Stomach (tissue), 9 donors: Measurements from ENCODE around the gene CPED1. TPM values are rescaled to one million over a fixed set of nuclear protein-coding genes. Genes with fewer than 3 reads are reported as not detected.

ENCODE experiments used
- DNase-seq, 2 donors: peaks; one replicate each; pipeline versions ENCODE4 v3.0.0 to v3.0.0-alpha.2; 2013 to 2019
- H3K27ac ChIP-seq, 5 donors: fragments of 200-600 bp in 4 of 5; sonication (generic) in 4 of 5; one replicate each; pipeline ENCODE4 v1.5.1; 2013 to 2019; ENCODE audit warnings: mild to moderate bottlenecking in 1 of 5, moderate library complexity in 1 of 5
- H3K27me3 ChIP-seq, 3 donors: fragments of 200-600 bp; sonication (generic); one replicate each; pipeline ENCODE4 v1.5.1; 2017 to 2019; ENCODE audit warnings: mixed run types in 1 of 3
- H3K36me3 ChIP-seq, 4 donors: fragments of 200-600 bp; sonication (generic); 1 replicate in 3 of 4; 2 replicates in 1 of 4; pipeline ENCODE4 v1.5.1; 2016 to 2019
- H3K4me1 ChIP-seq, 4 donors: fragments of 200-600 bp; sonication (generic); one replicate each; pipeline ENCODE4 v1.5.1; 2016 to 2019
- H3K4me3 ChIP-seq, 4 donors: fragments of 200-600 bp; sonication (generic) in 3 of 4; one replicate each; pipeline ENCODE4 v1.5.1; 2016 to 2019; ENCODE audit warnings: mild to moderate bottlenecking in 1 of 4
- H3K9me3 ChIP-seq, 4 donors: fragments of 200-600 bp; sonication (generic); one replicate each; pipeline ENCODE4 v1.5.1; 2016 to 2019
- CTCF ChIP-seq, 7 experiments: fragments of 450-650 bp in 4 of 7; fragments of 200-600 bp in 3 of 7; sonication (generic) in 3 of 7; IDR thresholded peaks; one replicate each; pipeline ENCODE4 v1.5.1; 2016 to 2019; ENCODE audit warnings: antibody characterized with exemption in 7 of 7, control low read depth in 2 of 7, mild to moderate bottlenecking in 1 of 7
- EP300 ChIP-seq: sonication (generic); formaldehyde crosslinking; IDR thresholded peaks from one replicate; pipeline ENCODE4 v1.6.1; 2017; ENCODE audit warnings: antibody characterized with exemption
- POLR2A ChIP-seq, 4 donors: fragments of 450-650 bp; IDR thresholded peaks; one replicate each; pipeline ENCODE4 v1.6.1; 2016; ENCODE audit warnings: antibody characterized with exemption in 4 of 4, control low read depth in 2 of 4, mild to moderate bottlenecking in 1 of 4, moderate library complexity in 1 of 4
- POLR2AphosphoS5 ChIP-seq, 3 donors: sonication (generic); formaldehyde crosslinking; IDR thresholded peaks; one replicate each; pipeline ENCODE4 v1.6.1; 2016; ENCODE audit warnings: antibody characterized with exemption in 3 of 3
- WGBS, 5 donors: extraction: QIAGEN DNeasy Blood & Tissue Kit in 3 of 5; methylation state at CpG; one replicate each; pipeline versions ENCODE4 v1.1.5 to v1.1.7; 2013 to 2018; 5-methylcytosine and 5-hydroxymethylcytosine counted together
- intact Hi-C: fragments of 100-400 bp; cut with DNase I; formaldehyde crosslinking; loops from one replicate; pipeline ENCODE4 v1.15.1; 2023; ENCODE audit warnings: low total_unique reads
- polyA plus RNA-seq, 3 donors: library from polyadenylated mRNA; stranded (reverse); fragments of 200-250 nt; gene quantifications; one replicate each; pipeline ENCODE4 v1.2.3, GENCODE V29; 2013
- total RNA-seq, 5 donors: library from RNA; depleted of rRNA; stranded (reverse); fragments of >200 nt; gene quantifications; one replicate each; pipeline versions ENCODE4 v1.1.0 to v1.2.3, GENCODE V29; 2014 to 2016
- donor health status: healthy with polysubstance abuse.
- donor health status: Bipolar disorder and iron deficiency.
- donor health status: healthy.

Gene CPED1
- total and polyA plus RNA-seq, 8 donors, result 3.0 to 58.7 (median 15.9) TPM

GRCh38 chr7:121157885-121158590 is 169.5 kb downstream of the CPED1 start:
- Histone ChIP-seq H3K4me1 (no peaks in the 10 kb centered on the region), H3K27ac (no peak overlapping the region), H3K36me3 (no peaks in the 10 kb centered on the region), H3K9me3 (no peaks in the 10 kb centered on the region), H3K27me3 (no peaks in the 10 kb centered on the region), H3K4me3 (no peak overlapping the region)
- intact Hi-C loops, result no loop called here
- no peak for DNase-seq
- TF ChIP-seq POLR2AphosphoS5 (IDR thresholded peaks at IDR 0.05), result no peak
- TF ChIP-seq CTCF (IDR thresholded peaks at IDR 0.05), result no peak
- no peak for TF ChIP-seq EP300
- TF ChIP-seq POLR2A (IDR thresholded peaks at IDR 0.05), result no peak
- 88 to 93% (median 90%) methylated on average over 2 of the region's 2 CpGs for WGBS, 5 donors

DNA sequence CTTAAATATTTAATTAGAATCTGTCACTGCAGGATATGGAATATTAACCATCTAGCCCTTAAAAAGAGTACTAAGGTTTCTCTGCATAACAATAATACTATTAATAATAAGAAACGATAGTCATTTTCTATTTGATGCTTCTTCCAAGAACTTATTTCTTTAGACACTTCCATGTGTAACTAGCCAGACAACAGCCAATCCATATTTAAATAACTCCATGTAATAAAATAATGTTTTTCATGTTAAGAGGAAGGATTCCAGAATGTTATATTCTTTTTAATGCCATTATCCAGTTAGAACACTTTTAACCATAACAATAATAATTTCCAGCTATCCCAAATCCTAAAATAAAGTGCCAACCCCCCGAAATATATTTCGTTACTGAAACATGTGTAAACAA is 170.2 kb downstream of the CPED1 start:
- 60 to 86% (median 74%) methylated on average over 3 of the region's 3 CpGs for WGBS, 5 donors

GRCh38 chr7:121159553-121159952 is 171.0 kb downstream of the CPED1 start:
- no peaks in the 10 kb centered on the region for H3K9me3 ChIP-seq
- no peak overlapping the region for H3K27ac ChIP-seq
- no peak for DNase-seq
- H3K4me1 ChIP-seq, result no peaks in the 10 kb centered on the region
- intact Hi-C loops, result no loop called here
- WGBS, 5 donors, result 67 to 78% (median 73%) methylated on average over 3 of the region's 3 CpGs
- no peak for TF ChIP-seq CTCF (IDR thresholded peaks at IDR 0.05)
- no peak for TF ChIP-seq POLR2A (IDR thresholded peaks at IDR 0.05)
- no peak for TF ChIP-seq EP300
- TF ChIP-seq POLR2AphosphoS5 (IDR thresholded peaks at IDR 0.05), result no peak
- no peaks in the 10 kb centered on the region for H3K27me3 ChIP-seq
- H3K36me3 ChIP-seq, result no peaks in the 10 kb centered on the region
- H3K4me3 ChIP-seq, result no peak overlapping the region

More for the DNA sequence above, 170.2 kb downstream of the CPED1 start:
- H3K36me3 ChIP-seq, result no peaks in the 10 kb centered on the region
- TF ChIP-seq CTCF (IDR thresholded peaks at IDR 0.05) (no peak), POLR2AphosphoS5 (IDR thresholded peaks at IDR 0.05) (no peak), POLR2A (IDR thresholded peaks at IDR 0.05) (no peak), EP300 (no peak)
- H3K4me1 ChIP-seq, result no peaks in the 10 kb centered on the region
- no peaks in the 10 kb centered on the region for H3K27me3 ChIP-seq
- no peak for DNase-seq
- intact Hi-C loops, result no loop called here
- no peak overlapping the region for H3K4me3 ChIP-seq
- no peak overlapping the region for H3K27ac ChIP-seq
- no peaks in the 10 kb centered on the region for H3K9me3 ChIP-seq

- intact Hi-C loops, result no loop called here
- WGBS, 5 donors, result 65 to 74% (median 73%) methylated on average over 4 of the region's 4 CpGs
- Histone ChIP-seq H3K27me3 (no peaks in the 10 kb centered on the region), H3K4me1 (no peaks in the 10 kb centered on the region), H3K9me3 (no peaks in the 10 kb centered on the region), H3K27ac (no peak overlapping the region), H3K36me3 (no peaks in the 10 kb centered on the region), H3K4me3 (no peak overlapping the region)
- DNase-seq, result no peak
- TF ChIP-seq POLR2AphosphoS5 (IDR thresholded peaks at IDR 0.05) (no peak), POLR2A (IDR thresholded peaks at IDR 0.05) (no peak), EP300 (no peak), CTCF (IDR thresholded peaks at IDR 0.05) (no peak)
Observed at GRCh38 chr7:121160150-121161008, 171.9 kb downstream of the CPED1 start.
